Adrenal gland (tissue), 5 donors: ENCODE results near the gene RPL26.

ENCODE experiments used
- POLR2A ChIP-seq, 2 donors: fragments of 450-650 bp; IDR thresholded peaks; one replicate each; pipeline ENCODE4 v1.6.1; 2017; ENCODE audit warnings: antibody characterized with exemption in 2 of 2, mild to moderate bottlenecking in 2 of 2, moderate library complexity in 1 of 2
- TF ChIP-seq, protein P1 (sequence below), 6 experiments: fragments of 450-650 bp in 4 of 6; fragments of 200-600 bp in 2 of 6; sonication (generic) in 1 of 6; IDR thresholded peaks; 1 replicate in 5 of 6; 2 replicates in 1 of 6; pipeline versions ENCODE4 v1.5.1 to v1.8.0; 2016 to 2021; ENCODE audit warnings: antibody characterized with exemption in 6 of 6, mild to moderate bottlenecking in 2 of 6, moderate library complexity in 1 of 6
- donor health status: DM: no; HTN: no; CAD: no.

DNA sequence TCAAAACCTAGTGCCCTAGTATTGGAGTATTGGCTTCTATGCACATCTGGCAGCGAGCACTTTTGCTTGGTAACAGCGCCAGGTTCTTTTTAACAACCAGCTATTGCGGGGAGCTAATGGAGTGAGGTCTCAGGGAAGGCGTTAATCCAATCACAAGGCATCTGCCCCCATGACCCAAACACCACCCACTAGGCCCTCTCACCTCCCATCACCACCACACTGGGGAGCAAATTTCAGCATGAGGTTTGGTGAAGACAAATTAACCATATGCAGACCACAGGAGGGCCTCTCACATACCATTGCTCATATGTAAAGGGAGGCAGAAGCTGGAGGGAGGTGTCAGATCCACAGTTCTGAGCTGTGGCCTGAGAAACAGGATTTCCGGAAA, 44.2 kb downstream of the RPL26 start:
- TF ChIP-seq, protein P1, sequence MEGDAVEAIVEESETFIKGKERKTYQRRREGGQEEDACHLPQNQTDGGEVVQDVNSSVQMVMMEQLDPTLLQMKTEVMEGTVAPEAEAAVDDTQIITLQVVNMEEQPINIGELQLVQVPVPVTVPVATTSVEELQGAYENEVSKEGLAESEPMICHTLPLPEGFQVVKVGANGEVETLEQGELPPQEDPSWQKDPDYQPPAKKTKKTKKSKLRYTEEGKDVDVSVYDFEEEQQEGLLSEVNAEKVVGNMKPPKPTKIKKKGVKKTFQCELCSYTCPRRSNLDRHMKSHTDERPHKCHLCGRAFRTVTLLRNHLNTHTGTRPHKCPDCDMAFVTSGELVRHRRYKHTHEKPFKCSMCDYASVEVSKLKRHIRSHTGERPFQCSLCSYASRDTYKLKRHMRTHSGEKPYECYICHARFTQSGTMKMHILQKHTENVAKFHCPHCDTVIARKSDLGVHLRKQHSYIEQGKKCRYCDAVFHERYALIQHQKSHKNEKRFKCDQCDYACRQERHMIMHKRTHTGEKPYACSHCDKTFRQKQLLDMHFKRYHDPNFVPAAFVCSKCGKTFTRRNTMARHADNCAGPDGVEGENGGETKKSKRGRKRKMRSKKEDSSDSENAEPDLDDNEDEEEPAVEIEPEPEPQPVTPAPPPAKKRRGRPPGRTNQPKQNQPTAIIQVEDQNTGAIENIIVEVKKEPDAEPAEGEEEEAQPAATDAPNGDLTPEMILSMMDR (IDR thresholded peaks at IDR 0.05) = no peak
- no peak for TF ChIP-seq POLR2A (IDR thresholded peaks at IDR 0.05)
